H1 (cell line): Measurements from ENCODE around the gene NHLH2.

Experiments
- EZH2 ChIP-seq: fragments of 200-600 bp; sonication (generic); IDR thresholded peaks from 2 replicates; pipeline ENCODE4 v1.7.1; 2012; ENCODE audit warnings: low read depth, mild to moderate bottlenecking, moderate library complexity, low read length, inconsistent platforms; ENCODE audit not compliant: severe bottlenecking
- KDM5A ChIP-seq: fragments of 200-600 bp; IDR thresholded peaks from 2 replicates; pipeline ENCODE4 v1.7.1; 2012; ENCODE audit warnings: mild to moderate bottlenecking, low read length, inconsistent platforms, mixed read lengths
- POLR2AphosphoS5 ChIP-seq: IDR thresholded peaks from 2 replicates; pipeline ENCODE4 v1.6.1; 2011; ENCODE audit warnings: low read depth, low read length
- RAD21 ChIP-seq, 2 experiments: IDR thresholded peaks in 1 of 2; conservative IDR thresholded peaks in 1 of 2; 2 replicates each; pipeline ENCODE4 v1.6.1; 2011; ENCODE audit warnings: low read depth in 2 of 2, low read length in 2 of 2, improper control_type of control experiment in 1 of 2, inconsistent platforms in 1 of 2, mild to moderate bottlenecking in 1 of 2, moderate library complexity in 1 of 2
- SIN3A ChIP-seq, 2 experiments: IDR thresholded peaks in 1 of 2; conservative IDR thresholded peaks in 1 of 2; 2 replicates each; pipeline ENCODE4 v1.6.1; 2011 to 2012; ENCODE audit warnings: low read length in 2 of 2, improper control_type of control experiment in 1 of 2, low read depth in 1 of 2, mild to moderate bottlenecking in 1 of 2
- SIRT6 ChIP-seq: IDR thresholded peaks from one replicate; pipeline ENCODE4 v1.7.1; 2012; ENCODE audit warnings: low read length, inconsistent platforms
- SP1 ChIP-seq: IDR thresholded peaks from 2 replicates; pipeline ENCODE4 v1.6.1; 2011; ENCODE audit warnings: low read depth, low read length
- TAF7 ChIP-seq: optimal IDR thresholded peaks from 2 replicates; pipeline ENCODE3; 2011; ENCODE audit warnings: low read depth, mild to moderate bottlenecking, inconsistent platforms, low read length, moderate library complexity, borderline replicate concordance
- TF ChIP-seq, protein P1 (sequence below), 3 experiments: IDR thresholded peaks; 1 replicate in 2 of 3; 2 replicates in 1 of 3; pipeline versions ENCODE4 v1.5.1 to v1.6.1; 2011; ENCODE audit warnings: low read length in 3 of 3, mild to moderate bottlenecking in 3 of 3, inconsistent platforms in 2 of 3, low read depth in 1 of 3, moderate library complexity in 1 of 3; ENCODE audit not compliant: insufficient read depth in 1 of 3; ENCODE audit errors: control extremely low read depth in 1 of 3
- TF ChIP-seq, protein P2 (sequence below): IDR thresholded peaks from 2 replicates; pipeline ENCODE4 v1.6.1; 2012; ENCODE audit warnings: low read length, inconsistent platforms

DNA sequence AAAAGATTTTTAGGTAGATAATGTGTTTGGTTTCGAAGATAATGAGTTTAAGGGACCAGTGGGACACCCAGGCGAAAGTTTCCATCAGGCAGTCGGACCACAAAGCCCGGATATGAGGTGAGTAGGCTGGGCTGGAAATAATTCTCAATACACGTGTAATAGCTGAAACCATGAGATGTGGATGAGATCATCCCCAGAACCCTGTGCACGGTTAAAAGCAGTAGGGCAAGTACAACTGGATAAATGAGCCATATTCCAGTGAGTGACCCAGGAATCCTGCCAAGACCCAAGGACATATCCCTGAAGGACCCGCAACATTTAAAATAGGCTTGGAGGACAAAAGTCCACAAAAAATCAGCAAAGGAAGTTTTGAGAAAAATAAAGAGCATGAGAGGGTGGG is 21.5 kb upstream of the NHLH2 start:
- TF ChIP-seq, protein P1, sequence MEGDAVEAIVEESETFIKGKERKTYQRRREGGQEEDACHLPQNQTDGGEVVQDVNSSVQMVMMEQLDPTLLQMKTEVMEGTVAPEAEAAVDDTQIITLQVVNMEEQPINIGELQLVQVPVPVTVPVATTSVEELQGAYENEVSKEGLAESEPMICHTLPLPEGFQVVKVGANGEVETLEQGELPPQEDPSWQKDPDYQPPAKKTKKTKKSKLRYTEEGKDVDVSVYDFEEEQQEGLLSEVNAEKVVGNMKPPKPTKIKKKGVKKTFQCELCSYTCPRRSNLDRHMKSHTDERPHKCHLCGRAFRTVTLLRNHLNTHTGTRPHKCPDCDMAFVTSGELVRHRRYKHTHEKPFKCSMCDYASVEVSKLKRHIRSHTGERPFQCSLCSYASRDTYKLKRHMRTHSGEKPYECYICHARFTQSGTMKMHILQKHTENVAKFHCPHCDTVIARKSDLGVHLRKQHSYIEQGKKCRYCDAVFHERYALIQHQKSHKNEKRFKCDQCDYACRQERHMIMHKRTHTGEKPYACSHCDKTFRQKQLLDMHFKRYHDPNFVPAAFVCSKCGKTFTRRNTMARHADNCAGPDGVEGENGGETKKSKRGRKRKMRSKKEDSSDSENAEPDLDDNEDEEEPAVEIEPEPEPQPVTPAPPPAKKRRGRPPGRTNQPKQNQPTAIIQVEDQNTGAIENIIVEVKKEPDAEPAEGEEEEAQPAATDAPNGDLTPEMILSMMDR (IDR thresholded peaks at IDR 0.05; ENCODE audit: control extremely low read depth in 1 of 3, insufficient read depth in 1 of 3, low read depth in 1 of 3, low read length in 3 of 3): no peak
- TF ChIP-seq POLR2AphosphoS5: no peak
- no peak for TF ChIP-seq SIN3A (conservative IDR thresholded peaks at IDR 0.05 in 1 of 2, IDR thresholded peaks at IDR 0.05 in 1 of 2; ENCODE audit: low read depth in 1 of 2, low read length in 2 of 2)
- TF ChIP-seq SIRT6: no peak
- no peak for TF ChIP-seq TAF7
- no peak for TF ChIP-seq EZH2
- TF ChIP-seq RAD21 (IDR thresholded peaks at IDR 0.05 in 1 of 2, conservative IDR thresholded peaks at IDR 0.05 in 1 of 2; ENCODE audit: low read depth in 2 of 2, low read length in 2 of 2): no peak
- no peak for TF ChIP-seq KDM5A
- TF ChIP-seq, protein P2, sequence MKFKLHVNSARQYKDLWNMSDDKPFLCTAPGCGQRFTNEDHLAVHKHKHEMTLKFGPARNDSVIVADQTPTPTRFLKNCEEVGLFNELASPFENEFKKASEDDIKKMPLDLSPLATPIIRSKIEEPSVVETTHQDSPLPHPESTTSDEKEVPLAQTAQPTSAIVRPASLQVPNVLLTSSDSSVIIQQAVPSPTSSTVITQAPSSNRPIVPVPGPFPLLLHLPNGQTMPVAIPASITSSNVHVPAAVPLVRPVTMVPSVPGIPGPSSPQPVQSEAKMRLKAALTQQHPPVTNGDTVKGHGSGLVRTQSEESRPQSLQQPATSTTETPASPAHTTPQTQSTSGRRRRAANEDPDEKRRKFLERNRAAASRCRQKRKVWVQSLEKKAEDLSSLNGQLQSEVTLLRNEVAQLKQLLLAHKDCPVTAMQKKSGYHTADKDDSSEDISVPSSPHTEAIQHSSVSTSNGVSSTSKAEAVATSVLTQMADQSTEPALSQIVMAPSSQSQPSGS: no peak
- TF ChIP-seq SP1: no peak
